Measurements from ENCODE around the gene SAMD4B. TPM values are rescaled to one million over a fixed set of nuclear protein-coding genes. Genes with fewer than 3 reads are reported as not detected.

Gene SAMD4B
- total RNA-seq, 1 experiment from 2014 or later: 164 TPM

- no peak for TF ChIP-seq ARID4B (CRISPR knock-in tag; IDR thresholded peaks at IDR 0.05; ENCODE audit: borderline replicate concordance)
- TF ChIP-seq, protein P1, sequence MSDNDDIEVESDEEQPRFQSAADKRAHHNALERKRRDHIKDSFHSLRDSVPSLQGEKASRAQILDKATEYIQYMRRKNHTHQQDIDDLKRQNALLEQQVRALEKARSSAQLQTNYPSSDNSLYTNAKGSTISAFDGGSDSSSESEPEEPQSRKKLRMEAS (CRISPR knock-in tag; IDR thresholded peaks at IDR 0.05): no peak
- TF ChIP-seq, protein P2, sequence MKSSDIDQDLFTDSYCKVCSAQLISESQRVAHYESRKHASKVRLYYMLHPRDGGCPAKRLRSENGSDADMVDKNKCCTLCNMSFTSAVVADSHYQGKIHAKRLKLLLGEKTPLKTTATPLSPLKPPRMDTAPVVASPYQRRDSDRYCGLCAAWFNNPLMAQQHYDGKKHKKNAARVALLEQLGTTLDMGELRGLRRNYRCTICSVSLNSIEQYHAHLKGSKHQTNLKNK (CRISPR knock-in tag; IDR thresholded peaks at IDR 0.05): no peak
- TF ChIP-seq ATF3 (CRISPR knock-in tag; conservative IDR thresholded peaks at IDR 0.05): no peak
- TF ChIP-seq ATF1 (CRISPR knock-in tag; IDR thresholded peaks at IDR 0.05): no peak
Observed at GRCh38 chr19:39407410-39407659, 65.1 kb downstream of the SAMD4B start (continued).

DNA sequence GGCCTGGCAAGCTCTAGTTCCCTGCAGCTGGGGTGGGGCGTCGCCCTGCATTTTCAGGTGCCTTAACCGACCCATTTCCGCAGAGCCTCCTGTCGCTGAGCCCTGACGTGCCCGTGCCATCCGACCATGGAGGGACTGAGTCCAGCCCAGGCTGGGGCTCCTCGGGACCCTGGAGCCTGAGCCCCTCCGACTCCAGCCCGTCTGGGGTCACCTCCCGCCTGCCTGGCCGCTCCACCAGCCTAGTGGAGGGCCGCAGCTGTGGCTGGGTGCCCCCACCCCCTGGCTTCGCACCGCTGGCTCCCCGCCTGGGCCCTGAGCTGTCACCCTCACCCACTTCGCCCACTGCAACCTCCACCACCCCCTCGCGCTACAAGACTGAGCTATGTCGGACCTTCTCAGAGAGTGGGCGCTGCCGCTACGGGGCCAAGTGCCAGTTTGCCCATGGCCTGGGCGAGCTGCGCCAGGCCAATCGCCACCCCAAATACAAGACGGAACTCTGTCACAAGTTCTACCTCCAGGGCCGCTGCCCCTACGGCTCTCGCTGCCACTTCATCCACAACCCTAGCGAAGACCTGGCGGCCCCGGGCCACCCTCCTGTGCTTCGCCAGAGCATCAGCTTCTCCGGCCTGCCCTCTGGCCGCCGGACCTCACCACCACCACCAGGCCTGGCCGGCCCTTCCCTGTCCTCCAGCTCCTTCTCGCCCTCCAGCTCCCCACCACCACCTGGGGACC is 65.6 kb downstream of the SAMD4B start:
- Mint-ChIP-seq H3K27me3 (ENCODE audit: low read depth) (no peaks in the 10 kb centered on the region), H3K4me1 (peaks cover 48% of the 10 kb centered on the region), H3K9me3 (no peaks in the 10 kb centered on the region), H3K4me3 (peak overlapping the region; percentile 90), H3K27ac (peak overlapping the region; percentile 70; the same call in 1 of the 2 replicates), H3K36me3 (peaks cover 8% of the 10 kb centered on the region; the same call in 1 of the 2 replicates)
- TF ChIP-seq NFYB (CRISPR knock-in tag; conservative IDR thresholded peaks at IDR 0.05; ENCODE audit: low read depth): no peak
- no peak for TF ChIP-seq ZNF138 (CRISPR knock-in tag; conservative IDR thresholded peaks at IDR 0.05)
- 0 out of 2 replicates have a peak, but pooled peaks have one; percentile 3 for TF ChIP-seq EMX1 (CRISPR knock-in tag; IDR thresholded peaks at IDR 0.05)
- ChIA-PET CTCF (interaction anchor here (4.3 kb wide), 1 partner anchor 10 kb away, joined by 38 read pairs; no protein-coding TSS in a partner anchor), POLR2A (interaction anchor here (0.6 to 2.2 kb wide), 6 partner anchors 11 to 107 kb away, joined by 3 to 15 read pairs (median 4); partner anchors contain the start of genes MED29, PAF1 and RPS16)
- ATAC-seq (no peak), DNase-seq (ENCODE audit: low spot score) (no peak)

- peaks cover 48% of the 10 kb centered on the region for H3K4me1 Mint-ChIP-seq
- no peaks in the 10 kb centered on the region for H3K9me3 Mint-ChIP-seq
- ATAC-seq (no peak), DNase-seq (ENCODE audit: low spot score) (no peak)
- H3K27me3 Mint-ChIP-seq (ENCODE audit: low read depth): no peaks in the 10 kb centered on the region
- peaks cover 8% of the 10 kb centered on the region; the same call in 1 of the 2 replicates for H3K36me3 Mint-ChIP-seq
- POLR2A ChIA-PET: interaction anchor here (0.6 to 2.2 kb wide), 7 partner anchors 15 to 283 kb away, joined by 3 to 9 read pairs (median 4); partner anchors contain the start of genes MED29, PAF1, PAK4 and RPS16
- CTCF ChIA-PET: interaction anchor here (1.0 to 4.3 kb wide), 2 partner anchors 11 to 17 kb away, joined by 3 to 38 read pairs; partner anchors contain the start of genes MED29 and PAF1
- H3K4me3 Mint-ChIP-seq: peak overlapping the region; percentile 90
- H3K27ac Mint-ChIP-seq: peak overlapping the region; percentile 95
- no peak for TF ChIP-seq KAT7 (CRISPR knock-in tag; IDR thresholded peaks at IDR 0.05; ENCODE audit: borderline replicate concordance)
- TF ChIP-seq HMGXB4 (CRISPR knock-in tag; IDR thresholded peaks at IDR 0.05): no peak
- no peak for TF ChIP-seq TCF7 (CRISPR knock-in tag; IDR thresholded peaks at IDR 0.05; ENCODE audit: low read depth)
- TF ChIP-seq SMAD3 (CRISPR knock-in tag; IDR thresholded peaks at IDR 0.05; ENCODE audit: borderline replicate concordance): no peak
- TF ChIP-seq ZNF219 (CRISPR knock-in tag; IDR thresholded peaks at IDR 0.05; ENCODE audit: borderline replicate concordance): no peak
- no peak for TF ChIP-seq NFE2L1 (CRISPR knock-in tag; IDR thresholded peaks at IDR 0.05)
- TF ChIP-seq RELA (CRISPR knock-in tag; IDR thresholded peaks at IDR 0.05; ENCODE audit: borderline replicate concordance): no peak
- TF ChIP-seq ZNF512 (CRISPR knock-in tag; IDR thresholded peaks at IDR 0.05; ENCODE audit: borderline replicate concordance): no peak
- TF ChIP-seq ZBTB43 (CRISPR knock-in tag; IDR thresholded peaks at IDR 0.05): no peak
- no peak for TF ChIP-seq IRF2 (CRISPR knock-in tag; IDR thresholded peaks at IDR 0.05; ENCODE audit: borderline replicate concordance, low read depth)
- TF ChIP-seq OVOL2 (CRISPR knock-in tag; IDR thresholded peaks at IDR 0.05; ENCODE audit: borderline replicate concordance): no peak
- no peak for TF ChIP-seq ATF1 (CRISPR knock-in tag; IDR thresholded peaks at IDR 0.05)
- TF ChIP-seq ZNF232 (CRISPR knock-in tag; IDR thresholded peaks at IDR 0.05): no peak
- TF ChIP-seq HMGA2 (CRISPR knock-in tag; IDR thresholded peaks at IDR 0.05): no peak
Observed at GRCh38 chr19:39408392-39409207, 66.4 kb downstream of the SAMD4B start.

Data from WTC11 (cell line).